SHP77 (cell line): ENCODE results near the gene ZNF627.
"Not testable (repeated sequence)": the region's sequence is repeated elsewhere in the genome, so short reads cannot be mapped to it uniquely, and the experiment has no call there.

ENCODE experiments used
- DNase-seq, 2 experiments: peaks; one replicate each; lab custom pipeline; 2025; lab: John Stamatoyannopoulos, UW

Gene ZNF627

GRCh38 chr19:11597202-11598102 is at the start of gene ZNF627:
Gene ZNF627 (plus strand): TSS chr19:11597483. CDS start chr19:11597628, 145 bp downstream.
- peak; percentile 97 to 99 for DNase-seq

- DNase-seq = no peak
Measured at GRCh38 chr19:11547929-11548700, 49.2 kb upstream of the ZNF627 start.

- no peak for DNase-seq
Measured at GRCh38 chr19:11549386-11549953, 47.8 kb upstream of the ZNF627 start.

- DNase-seq = no peak
Measured at GRCh38 chr19:11550265-11550664, 47.0 kb upstream of the ZNF627 start.

- no peak for DNase-seq
Measured at GRCh38 chr19:11551603-11552235, 45.6 kb upstream of the ZNF627 start.

- DNase-seq = no peak
Measured at GRCh38 chr19:11552666-11553372, 44.5 kb upstream of the ZNF627 start.

- DNase-seq = no peak
Measured at GRCh38 chr19:11554160-11554559, 43.1 kb upstream of the ZNF627 start.

- DNase-seq = no peak
Measured at GRCh38 chr19:11555246-11555645, 42.0 kb upstream of the ZNF627 start.

- no peak for DNase-seq
Measured at GRCh38 chr19:11556634-11557420, 40.5 kb upstream of the ZNF627 start.

GRCh38 chr19:11558881-11559828 is 38.1 kb upstream of the ZNF627 start, which contains the start of gene ELOF1:
Gene ELOF1 (minus strand): TSS chr19:11559230. CDS start chr19:11554347, 4,883 bp downstream.
- peak; percentile 98 for DNase-seq

- DNase-seq = peak; percentile 76 to 83
Measured at GRCh38 chr19:11560404-11561051, 36.8 kb upstream of the ZNF627 start.

- DNase-seq = no peak
Measured at GRCh38 chr19:11563532-11563931, 33.8 kb upstream of the ZNF627 start.

GRCh38 chr19:11564082-11564807 is 33.0 kb upstream of the ZNF627 start:
- DNase-seq = not testable (repeated sequence)

GRCh38 chr19:11565649-11565980 is 31.7 kb upstream of the ZNF627 start:
- DNase-seq = not testable (repeated sequence)

- DNase-seq = no peak
Measured at GRCh38 chr19:11566164-11566563, 31.1 kb upstream of the ZNF627 start.

GRCh38 chr19:11570039-11570462 is 27.2 kb upstream of the ZNF627 start:
- DNase-seq = no peak

- not testable (repeated sequence) for DNase-seq
Measured at GRCh38 chr19:11573354-11573753, 23.9 kb upstream of the ZNF627 start.

GRCh38 chr19:11573763-11574162 is 23.5 kb upstream of the ZNF627 start:
- DNase-seq = not testable (repeated sequence)
